OCI-M2 (cell line): Measurements from ENCODE around the gene OPRM1.

Experiments
- DNase-seq: peaks from one replicate; lab custom pipeline; 2025; ENCODE audit not compliant: unreplicated experiment; lab: John Stamatoyannopoulos, UW

OPRM1 gene

GRCh38 chr6:154080461-154081189, 41.6 kb downstream of the OPRM1 start:
- DNase-seq = no peak

- DNase-seq = no peak
These were observed 47.5 kb downstream of the OPRM1 start for GRCh38 chr6:154086510-154086909.

- no peak for DNase-seq
These were observed 53.4 kb downstream of the OPRM1 start for GRCh38 chr6:154092326-154092962.

GRCh38 chr6:154093231-154094044, 54.4 kb downstream of the OPRM1 start:
- DNase-seq = no peak

GRCh38 chr6:154095571-154095970, 56.5 kb downstream of the OPRM1 start:
- DNase-seq = no peak

- DNase-seq = no peak
These were observed 57.3 kb downstream of the OPRM1 start for GRCh38 chr6:154096316-154096715.

- no peak for DNase-seq
These were observed 57.8 kb downstream of the OPRM1 start for GRCh38 chr6:154096834-154097233.

- no peak for DNase-seq
These were observed 60.2 kb downstream of the OPRM1 start for GRCh38 chr6:154099211-154099610.

GRCh38 chr6:154106251-154106650, 67.2 kb downstream of the OPRM1 start:
- no peak for DNase-seq

- DNase-seq = no peak
These were observed 72.0 kb downstream of the OPRM1 start for GRCh38 chr6:154111025-154111424.

- DNase-seq = no peak
These were observed 73.3 kb downstream of the OPRM1 start for GRCh38 chr6:154112181-154112809.

GRCh38 chr6:154113392-154113791, 74.4 kb downstream of the OPRM1 start:
- no peak for DNase-seq

- DNase-seq = no peak
These were observed 78.4 kb downstream of the OPRM1 start for GRCh38 chr6:154117485-154117884.

GRCh38 chr6:154122195-154122925, 83.3 kb downstream of the OPRM1 start:
- no peak for DNase-seq

- DNase-seq = no peak
These were observed 84.3 kb downstream of the OPRM1 start for GRCh38 chr6:154123155-154123956.

- no peak for DNase-seq
These were observed 86.4 kb downstream of the OPRM1 start for GRCh38 chr6:154125421-154125820.

- DNase-seq = no peak
These were observed 88.6 kb downstream of the OPRM1 start for GRCh38 chr6:154127657-154128056.

- no peak for DNase-seq
These were observed 95.6 kb downstream of the OPRM1 start for GRCh38 chr6:154134471-154135147.

GRCh38 chr6:154138793-154139192, 99.8 kb downstream of the OPRM1 start:
- no peak for DNase-seq
